Measurements from ENCODE around the gene USB1. TPM values are rescaled to one million over a fixed set of nuclear protein-coding genes. Genes with fewer than 3 reads are reported as not detected.

The USB1 gene
- polyA plus RNA-seq, 2 of the 4 experiments (the other 2 are of a cell fraction), result 88.8 to 143 TPM

DNA sequence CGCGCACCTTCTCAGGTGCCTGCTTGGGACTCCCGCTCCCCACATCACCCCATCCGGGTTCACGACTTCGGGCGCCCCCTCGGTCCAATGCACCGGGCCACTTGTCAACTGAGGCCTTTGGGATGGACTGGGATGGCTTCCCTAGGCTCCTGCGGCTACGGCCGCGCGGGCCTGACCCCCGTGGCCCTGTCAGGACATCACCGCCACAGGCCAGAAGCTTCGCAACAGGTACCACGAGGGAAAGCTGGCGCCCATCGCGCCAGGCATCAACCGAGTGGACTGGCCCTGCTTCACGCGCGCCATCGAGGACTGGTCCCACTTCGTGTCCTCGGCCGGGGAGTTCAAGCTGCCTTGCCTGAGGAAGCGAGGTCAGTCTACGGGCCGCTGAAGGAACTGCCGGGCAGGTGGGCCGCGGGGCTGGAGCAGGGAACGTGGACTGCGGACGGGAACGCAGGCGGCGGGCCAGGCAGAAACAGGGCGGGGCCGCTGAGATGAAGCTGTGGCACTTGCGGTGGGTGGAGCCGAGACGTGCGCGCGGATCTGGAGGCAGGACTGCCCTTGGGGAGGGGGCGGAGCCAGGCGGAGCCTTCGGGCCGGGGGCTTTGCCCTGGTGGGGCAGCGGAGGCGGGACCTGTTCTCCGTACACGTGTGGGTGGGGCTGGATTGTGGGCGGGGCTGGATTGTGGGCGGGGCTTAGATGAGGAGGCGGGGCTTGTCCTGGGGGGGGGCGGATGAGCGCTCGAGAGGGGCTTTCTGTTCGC is 16.6 kb upstream of the USB1 start (continued):
- TF ChIP-seq, protein P1, sequence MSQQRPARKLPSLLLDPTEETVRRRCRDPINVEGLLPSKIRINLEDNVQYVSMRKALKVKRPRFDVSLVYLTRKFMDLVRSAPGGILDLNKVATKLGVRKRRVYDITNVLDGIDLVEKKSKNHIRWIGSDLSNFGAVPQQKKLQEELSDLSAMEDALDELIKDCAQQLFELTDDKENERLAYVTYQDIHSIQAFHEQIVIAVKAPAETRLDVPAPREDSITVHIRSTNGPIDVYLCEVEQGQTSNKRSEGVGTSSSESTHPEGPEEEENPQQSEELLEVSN (IDR thresholded peaks at IDR 0.05; ENCODE audit: borderline replicate concordance, low read depth), result peak; percentile 64
- TF ChIP-seq SMC3 (IDR thresholded peaks at IDR 0.05) (no peak), RARB (CRISPR knock-in tag; IDR thresholded peaks at IDR 0.05) (no peak), HOXB5 (CRISPR knock-in tag; IDR thresholded peaks at IDR 0.05) (no peak), RCOR1 (IDR thresholded peaks at IDR 0.05; ENCODE audit: low read depth, low read length) (no peak), MAX (IDR thresholded peaks at IDR 0.05) (peak; percentile 83), SREBF2 (IDR thresholded peaks at IDR 0.05) (no peak), FOSL2 (IDR thresholded peaks at IDR 0.05) (no peak), FOSL2 (CRISPR knock-in tag; IDR thresholded peaks at IDR 0.05) (no peak), TP53 (CRISPR knock-in tag; IDR thresholded peaks at IDR 0.05) (no peak), RNF2 (IDR thresholded peaks at IDR 0.05; ENCODE audit: borderline replicate concordance, low read depth) (no peak), ZFP36 (IDR thresholded peaks at IDR 0.05; ENCODE audit: borderline replicate concordance, partially characterized antibody) (no peak), BCL3 (IDR thresholded peaks at IDR 0.05) (no peak), EHF (CRISPR knock-in tag; IDR thresholded peaks at IDR 0.05) (peak; percentile 10; the same call in 1 of the 2 replicates), TFCP2L1 (CRISPR knock-in tag; IDR thresholded peaks at IDR 0.05) (no peak), KDM5A (IDR thresholded peaks at IDR 0.05) (no peak)

DNA sequence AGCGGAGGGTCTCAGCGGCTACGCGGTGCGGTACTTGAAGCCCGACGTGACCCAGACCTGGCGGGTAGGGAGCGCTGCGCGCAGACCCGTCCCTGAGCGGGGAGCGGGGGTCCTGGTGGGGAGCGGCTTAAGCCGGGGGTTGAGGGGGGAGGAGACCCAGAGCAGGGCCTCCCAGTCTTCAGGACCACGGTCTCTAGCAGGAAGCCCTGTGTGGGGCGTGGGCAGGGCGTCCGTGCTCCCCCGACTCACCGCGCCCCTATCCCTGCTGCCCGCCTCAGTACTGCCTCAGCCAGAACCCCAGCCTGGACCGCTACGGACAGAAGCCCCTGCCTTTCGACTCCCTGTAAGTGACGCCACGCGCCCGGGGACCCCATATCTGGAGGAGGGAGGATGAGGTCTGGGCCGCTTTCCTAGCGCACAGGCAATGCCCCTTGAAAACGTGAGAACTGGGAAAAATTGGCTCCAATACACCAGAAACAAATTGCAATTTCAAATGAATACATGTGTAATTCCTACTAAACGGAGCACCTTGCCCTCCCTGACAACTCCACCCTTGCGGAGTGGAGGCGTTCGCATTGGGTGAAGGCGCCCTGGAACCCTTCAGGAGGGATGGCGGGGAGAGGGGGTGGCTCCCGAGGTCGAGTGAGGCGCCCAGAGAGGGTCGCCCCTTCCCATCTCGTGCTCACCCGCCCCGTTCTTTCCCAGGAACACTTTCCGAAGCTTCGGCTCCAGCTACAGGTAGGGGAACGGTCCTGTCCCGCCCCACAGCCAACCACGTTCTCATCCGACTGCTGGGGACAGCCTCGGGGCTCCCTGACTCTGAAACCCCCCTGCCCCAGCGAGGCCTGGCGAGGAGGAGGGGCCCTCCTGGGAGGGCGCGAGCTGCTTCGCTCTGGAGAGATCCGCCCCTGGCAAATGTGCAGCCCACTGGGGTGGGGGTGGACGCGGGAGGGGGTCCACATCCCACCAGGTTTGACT is 15.7 kb upstream of the USB1 start:
- Histone ChIP-seq H3K4me1 (peaks cover 12% of the 10 kb centered on the region), H3K4me2 (peak overlapping the region; percentile 96), H3K9me3 (no peaks in the 10 kb centered on the region), H3K4me3 (peak overlapping the region; percentile 54), H3K27ac (peak overlapping the region in 1 of 2 experiments; percentile 86; a peak in 3 of 6 replicates)
- ChIA-PET POLR2A (no interaction called here), CTCF (interaction anchor here (1.0 to 5.3 kb wide), 3 partner anchors 86 to 385 kb away, joined by 3 to 25 read pairs (median 3); no protein-coding TSS in a partner anchor)
- FAIRE-seq (no peak), ATAC-seq (peak; percentile 16 to 57; a peak in 3 of 6 replicates), DNase-seq (ENCODE audit: low read depth in 1 of 2, low spot score in 1 of 2) (no peak)
- WGBS (ENCODE audit: missing lambda C conversion rate), result 65% methylated on average over 35 of the region's 62 CpGs
- no peak for TF ChIP-seq CTCF (IDR thresholded peaks at IDR 0.05)
- no peak for TF ChIP-seq CHD2 (IDR thresholded peaks at IDR 0.05; ENCODE audit: low read length, partially characterized antibody)
- TF ChIP-seq, protein P2, sequence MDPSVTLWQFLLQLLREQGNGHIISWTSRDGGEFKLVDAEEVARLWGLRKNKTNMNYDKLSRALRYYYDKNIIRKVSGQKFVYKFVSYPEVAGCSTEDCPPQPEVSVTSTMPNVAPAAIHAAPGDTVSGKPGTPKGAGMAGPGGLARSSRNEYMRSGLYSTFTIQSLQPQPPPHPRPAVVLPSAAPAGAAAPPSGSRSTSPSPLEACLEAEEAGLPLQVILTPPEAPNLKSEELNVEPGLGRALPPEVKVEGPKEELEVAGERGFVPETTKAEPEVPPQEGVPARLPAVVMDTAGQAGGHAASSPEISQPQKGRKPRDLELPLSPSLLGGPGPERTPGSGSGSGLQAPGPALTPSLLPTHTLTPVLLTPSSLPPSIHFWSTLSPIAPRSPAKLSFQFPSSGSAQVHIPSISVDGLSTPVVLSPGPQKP (IDR thresholded peaks at IDR 0.05; ENCODE audit: low read depth, low read length), result no peak
- TF ChIP-seq HDAC2 (IDR thresholded peaks at IDR 0.05), result no peak
- no peak for TF ChIP-seq ZFP36 (IDR thresholded peaks at IDR 0.05; ENCODE audit: borderline replicate concordance, partially characterized antibody)
